CD4-positive, alpha-beta T cell treated with Interleukin-6 for 4 hours (primary cell): ENCODE measurements around the gene NAA38.

Experiments
- DNase-seq: peaks from one replicate; pipeline ENCODE4 v3.0.0-alpha.2; 2020; ENCODE audit warnings: mixed read lengths

Gene NAA38

GRCh38 chr17:7839876-7840261 is 17.5 kb downstream of the NAA38 start:
- no peak for DNase-seq

- DNase-seq, result no peak
These were observed 18.0 kb downstream of the NAA38 start for GRCh38 chr17:7839190-7839875.

- DNase-seq, result peak; percentile 58
These were observed 19.0 kb downstream of the NAA38 start for GRCh38 chr17:7838090-7839075.

GRCh38 chr17:7837408-7838088 is 19.8 kb downstream of the NAA38 start:
- DNase-seq, result no peak

GRCh38 chr17:7836596-7837407 is 20.6 kb downstream of the NAA38 start:
- DNase-seq, result peak; percentile 55

GRCh38 chr17:7835814-7836595 is 21.4 kb downstream of the NAA38 start:
- DNase-seq, result peak; percentile 35

- DNase-seq, result peak; percentile 91
These were observed 22.2 kb downstream of the NAA38 start for GRCh38 chr17:7834957-7835813.

GRCh38 chr17:7834542-7834956 is 22.8 kb downstream of the NAA38 start:
- peak; percentile 54 for DNase-seq

- peak; percentile 93 for DNase-seq
These were observed 23.4 kb downstream of the NAA38 start, which contains the start of gene KDM6B for GRCh38 chr17:7833795-7834541. Gene KDM6B, plus strand, starts transcription at chr17:7834217. Its CDS starts 11,338 bp downstream, at chr17:7845555.

- DNase-seq, result no peak
These were observed 24.2 kb downstream of the NAA38 start for GRCh38 chr17:7833011-7833794.

- no peak for DNase-seq
These were observed 24.9 kb downstream of the NAA38 start for GRCh38 chr17:7832431-7832830.

GRCh38 chr17:7831233-7831632 is 26.1 kb downstream of the NAA38 start:
- DNase-seq, result no peak

- no peak for DNase-seq
These were observed 26.7 kb downstream of the NAA38 start for GRCh38 chr17:7830616-7831015.

GRCh38 chr17:7825206-7825990 is 32.0 kb downstream of the NAA38 start:
- no peak for DNase-seq

- DNase-seq, result no peak
These were observed 33.1 kb downstream of the NAA38 start for GRCh38 chr17:7824021-7824924.

- no peak for DNase-seq
These were observed 33.8 kb downstream of the NAA38 start for GRCh38 chr17:7823581-7824001.

- DNase-seq, result no peak
These were observed 35.2 kb downstream of the NAA38 start for GRCh38 chr17:7822126-7822525.
